Immature natural killer cell (primary cell): Measurements from ENCODE around the gene NRIP3. TPM values are rescaled to one million over a fixed set of nuclear protein-coding genes. Genes with fewer than 3 reads are reported as not detected.
"Not testable (repeated sequence)": the region's sequence is repeated elsewhere in the genome, so short reads cannot be mapped to it uniquely, and the experiment has no call there.

Source experiments
- DNase-seq, 3 donors: peaks; one replicate each; pipeline ENCODE4 v3.0.0; 2022; ENCODE audit warnings: mixed read lengths in 1 of 3
- H3K27ac Mint-ChIP-seq, 6 donors: one replicate each; pipeline ENCODE4 v1.8.0; 2020; ENCODE audit warnings: mixed read lengths in 6 of 6, mild to moderate bottlenecking in 5 of 6, inconsistent platforms in 4 of 6, moderate library complexity in 3 of 6
- H3K27me3 Mint-ChIP-seq, 3 donors: one replicate each; pipeline ENCODE4 v1.8.0; 2020 to 2021; ENCODE audit warnings: low read depth in 3 of 3, mild to moderate bottlenecking in 3 of 3, mixed read lengths in 3 of 3, moderate library complexity in 3 of 3, inconsistent platforms in 1 of 3
- H3K36me3 Mint-ChIP-seq, 3 donors: one replicate each; pipeline ENCODE4 v1.8.0; 2020; ENCODE audit warnings: mixed read lengths in 3 of 3, inconsistent platforms in 2 of 3, mild to moderate bottlenecking in 2 of 3
- H3K4me1 Mint-ChIP-seq, 2 donors: one replicate each; pipeline ENCODE4 v1.8.0; 2020; ENCODE audit warnings: inconsistent platforms in 2 of 2, mild to moderate bottlenecking in 2 of 2, mixed read lengths in 2 of 2, moderate library complexity in 1 of 2
- H3K4me3 Mint-ChIP-seq, 5 donors: one replicate each; pipeline ENCODE4 v1.8.0; 2020; ENCODE audit warnings: mild to moderate bottlenecking in 5 of 5, mixed read lengths in 5 of 5, inconsistent platforms in 3 of 5, moderate library complexity in 3 of 5
- H3K9me3 Mint-ChIP-seq, 6 donors: one replicate each; pipeline ENCODE4 v1.8.0; 2020; ENCODE audit warnings: mild to moderate bottlenecking in 6 of 6, mixed read lengths in 6 of 6, inconsistent platforms in 4 of 6, moderate library complexity in 3 of 6
- polyA plus RNA-seq, 3 donors: library from polyadenylated mRNA; unstranded; fragments of 300-500 nt; fragmentation: Illumina TruSeq; gene quantifications; one replicate each; pipeline ENCODE4 v1.2.3, GENCODE V29; 2021

The NRIP3 gene
- polyA plus RNA-seq, 3 donors from 2014 or later: 0.19 to 1.1 TPM; not detected in 1

- Mint-ChIP-seq H3K4me1 (no peaks in the 10 kb centered on the region), H3K4me3 (no peak overlapping the region), H3K27ac (no peak overlapping the region), H3K36me3 (no peaks in the 10 kb centered on the region), H3K27me3 (peaks cover 0 to 2% (median 2%) of the 10 kb centered on the region in 3 donors), H3K9me3 (no peaks in the 10 kb centered on the region)
- DNase-seq: no peak
Observed at GRCh38 chr11:9029422-9029821, 25.6 kb upstream of the NRIP3 start.

DNA sequence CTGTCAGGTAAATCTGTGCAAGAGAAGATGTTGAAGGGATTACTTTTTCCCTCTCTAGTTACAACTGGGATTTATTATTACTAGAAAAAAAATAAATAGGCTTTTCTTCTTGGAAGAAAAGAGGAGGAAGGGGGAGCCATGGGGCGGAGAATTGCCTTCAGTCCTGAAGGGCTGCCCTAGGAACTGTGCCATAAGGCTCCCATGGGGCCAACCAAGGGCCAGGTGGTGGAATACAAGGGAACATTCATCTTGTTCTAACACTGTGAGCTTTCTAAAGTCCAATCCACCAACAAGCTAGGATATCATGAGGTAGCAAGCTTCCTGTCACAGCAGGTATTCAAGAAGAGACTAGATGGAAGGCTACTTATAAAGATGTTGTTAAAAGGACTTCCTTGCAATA lies 24.8 kb upstream of the NRIP3 start:
- H3K36me3 Mint-ChIP-seq: no peaks in the 10 kb centered on the region

GRCh38 chr11:9025101-9025850 lies 21.5 kb upstream of the NRIP3 start:
- Mint-ChIP-seq H3K4me3 (no peak overlapping the region), H3K4me1 (no peaks in the 10 kb centered on the region), H3K27ac (no peak overlapping the region), H3K27me3 (peaks cover 0 to 5% (median 4%) of the 10 kb centered on the region in 3 donors), H3K9me3 (no peaks in the 10 kb centered on the region), H3K36me3 (no peaks in the 10 kb centered on the region)
- DNase-seq: no peak

More for the DNA sequence above, 24.8 kb upstream of the NRIP3 start:
- peak overlapping the region in 1 of 6 donors; percentile 52 for H3K27ac Mint-ChIP-seq
- H3K4me3 Mint-ChIP-seq: no peak overlapping the region
- H3K9me3 Mint-ChIP-seq: no peaks in the 10 kb centered on the region
- peaks cover 0 to 3% (median 2%) of the 10 kb centered on the region in 3 donors for H3K27me3 Mint-ChIP-seq
- H3K4me1 Mint-ChIP-seq: no peaks in the 10 kb centered on the region
- DNase-seq: no peak

DNA sequence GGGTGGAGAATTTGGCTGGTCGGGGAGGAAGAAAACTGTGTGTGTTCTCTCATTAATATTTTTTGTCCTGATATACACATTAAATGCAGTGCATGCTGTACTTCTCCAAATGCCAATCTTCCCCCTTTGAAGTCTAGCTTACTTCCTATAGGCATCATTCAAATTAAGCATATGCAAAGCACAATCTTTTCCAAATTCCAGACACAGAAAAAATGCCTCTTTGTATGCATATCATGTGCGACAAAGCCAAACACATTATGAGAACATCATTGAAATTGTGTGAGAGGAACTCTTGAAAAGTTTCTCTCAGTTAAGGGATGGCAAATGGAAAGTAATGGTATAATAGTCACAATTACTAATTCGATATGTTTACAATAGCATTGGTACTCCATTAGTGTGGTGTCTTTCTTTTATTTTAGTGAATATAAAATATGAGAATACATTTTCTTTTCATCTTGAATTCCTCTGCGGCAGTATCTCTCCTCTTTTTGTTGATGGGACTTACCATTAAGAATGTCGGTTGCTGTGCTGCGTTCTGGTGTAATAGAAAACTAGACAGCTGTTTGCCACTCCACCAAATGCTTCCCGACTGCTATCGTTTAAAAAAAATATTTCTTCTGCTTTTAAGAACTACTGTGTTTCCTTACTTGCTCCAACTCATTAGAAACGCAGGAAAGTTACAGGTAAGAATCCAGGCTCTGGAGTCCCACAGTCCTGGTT lies 19.3 kb upstream of the NRIP3 start:
- no peaks in the 10 kb centered on the region for H3K4me1 Mint-ChIP-seq
- no peak for DNase-seq
- no peak overlapping the region for H3K27ac Mint-ChIP-seq

DNA sequence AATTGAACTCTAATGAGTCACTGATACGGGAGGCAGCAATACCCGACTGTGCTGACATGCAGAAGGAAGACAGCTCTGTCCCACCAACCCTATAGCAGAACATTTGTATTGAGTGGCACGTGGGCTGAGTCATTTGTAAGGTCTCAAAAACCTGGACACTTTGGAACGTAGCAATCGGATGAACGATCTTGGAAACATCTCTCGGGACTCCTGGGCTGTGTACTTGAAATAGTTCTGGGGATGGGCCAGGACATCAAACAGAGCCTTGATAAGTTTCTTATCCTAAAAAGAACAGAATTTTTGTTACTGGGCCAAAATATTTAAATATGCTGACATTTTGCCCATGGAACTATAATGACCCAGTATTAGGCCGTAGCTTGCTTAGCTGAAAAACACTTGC lies 17.1 kb upstream of the NRIP3 start:
- peaks cover 0 to 5% (median 4%) of the 10 kb centered on the region in 3 donors for H3K27me3 Mint-ChIP-seq
- H3K9me3 Mint-ChIP-seq: no peaks in the 10 kb centered on the region
- no peaks in the 10 kb centered on the region for H3K36me3 Mint-ChIP-seq
- DNase-seq: no peak
- no peaks in the 10 kb centered on the region for H3K4me1 Mint-ChIP-seq
- no peak overlapping the region for H3K4me3 Mint-ChIP-seq
- H3K27ac Mint-ChIP-seq: no peak overlapping the region

More for the DNA sequence above, 19.3 kb upstream of the NRIP3 start:
- peaks cover 0 to 5% (median 4%) of the 10 kb centered on the region in 3 donors for H3K27me3 Mint-ChIP-seq
- H3K9me3 Mint-ChIP-seq: no peaks in the 10 kb centered on the region
- no peaks in the 10 kb centered on the region for H3K36me3 Mint-ChIP-seq
- no peak overlapping the region for H3K4me3 Mint-ChIP-seq

DNA sequence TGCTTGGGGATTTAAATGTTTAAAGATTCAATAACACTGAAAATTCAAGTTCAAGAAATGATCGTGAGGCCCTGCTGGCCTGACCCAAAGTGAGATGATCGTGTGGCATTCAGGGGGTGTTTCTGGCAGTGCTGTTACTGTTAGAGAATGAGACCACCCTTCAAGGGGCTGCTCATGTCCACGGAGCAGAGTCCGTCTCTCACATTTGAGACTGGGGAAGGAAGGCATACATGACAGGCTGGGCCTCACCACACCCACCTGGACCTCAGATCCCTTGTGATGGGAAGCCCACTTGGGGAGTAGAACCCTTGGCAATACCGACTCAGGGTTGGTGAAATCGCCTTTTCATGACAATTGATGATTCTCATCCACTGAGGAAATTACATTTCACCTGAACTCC lies 16.1 kb upstream of the NRIP3 start:
- H3K36me3 Mint-ChIP-seq: no peaks in the 10 kb centered on the region
- no peaks in the 10 kb centered on the region for H3K4me1 Mint-ChIP-seq
- H3K27me3 Mint-ChIP-seq: peaks cover 0 to 5% (median 4%) of the 10 kb centered on the region in 3 donors
- no peaks in the 10 kb centered on the region for H3K9me3 Mint-ChIP-seq
- no peak overlapping the region for H3K4me3 Mint-ChIP-seq
- H3K27ac Mint-ChIP-seq: no peak overlapping the region
- no peak for DNase-seq

DNA sequence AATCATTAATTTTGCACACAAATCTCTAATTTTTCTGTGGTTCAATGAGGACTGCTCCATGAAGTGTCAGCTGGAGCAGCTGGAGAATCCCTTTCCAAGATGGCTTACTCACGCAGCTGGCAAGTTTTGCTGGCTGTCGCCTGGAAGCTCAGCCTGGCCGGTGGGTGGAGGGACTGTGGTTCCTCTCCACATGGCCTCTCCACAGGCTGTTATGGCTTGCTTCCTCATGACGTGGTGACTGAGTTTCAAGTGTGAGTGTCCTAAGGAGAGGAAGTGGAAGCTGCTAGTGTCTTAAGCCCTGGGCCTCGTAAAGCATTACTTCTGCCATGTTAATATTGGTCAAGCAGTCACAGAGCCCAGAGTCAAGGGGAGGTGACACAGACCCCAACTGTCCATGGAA lies 14.0 kb upstream of the NRIP3 start:
- Mint-ChIP-seq H3K9me3 (no peaks in the 10 kb centered on the region), H3K4me3 (no peak overlapping the region), H3K27me3 (peaks cover 0 to 10% (median 1%) of the 10 kb centered on the region in 3 donors), H3K27ac (no peak overlapping the region), H3K36me3 (no peaks in the 10 kb centered on the region), H3K4me1 (no peaks in the 10 kb centered on the region)
- no peak for DNase-seq

DNA sequence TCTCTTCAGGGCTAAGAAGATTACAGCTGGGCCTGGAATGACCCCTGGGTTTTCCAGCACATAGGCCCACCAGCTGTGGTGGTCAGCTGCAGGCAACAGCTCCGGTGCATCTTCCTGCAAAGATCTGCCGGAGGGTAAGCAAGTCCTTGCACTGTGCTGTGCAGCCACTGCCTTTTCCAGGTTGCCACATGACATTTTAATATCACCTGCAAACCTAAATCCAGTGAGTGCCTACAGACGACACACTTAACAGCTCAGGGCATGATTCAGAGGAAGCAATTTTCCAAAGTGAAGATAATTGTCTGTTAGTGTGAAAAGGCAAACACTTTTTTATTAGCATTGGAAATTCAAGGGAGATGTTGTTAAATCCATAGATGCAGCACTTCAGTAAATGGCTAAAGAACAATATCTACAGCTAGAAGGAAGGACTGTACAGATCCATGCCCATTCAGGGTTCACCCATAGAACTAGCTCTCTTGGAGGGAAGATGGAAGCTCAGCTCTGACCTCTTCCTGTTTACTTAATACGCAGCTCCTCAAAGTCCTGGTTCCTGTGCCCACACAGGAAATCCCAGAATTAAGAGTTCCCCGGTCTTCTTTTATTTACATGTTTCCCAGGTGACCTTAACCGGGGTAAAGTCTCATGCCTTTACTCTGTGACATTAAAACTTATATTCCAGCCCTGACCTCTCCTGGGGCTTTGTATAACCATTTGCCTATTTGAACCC lies 13.3 kb upstream of the NRIP3 start:
- DNase-seq: no peak
- Mint-ChIP-seq H3K4me3 (no peak overlapping the region), H3K9me3 (no peaks in the 10 kb centered on the region), H3K27me3 (peaks cover 0 to 9% (median 0%) of the 10 kb centered on the region in 3 donors), H3K36me3 (no peaks in the 10 kb centered on the region), H3K27ac (no peak overlapping the region), H3K4me1 (no peaks in the 10 kb centered on the region)

DNA sequence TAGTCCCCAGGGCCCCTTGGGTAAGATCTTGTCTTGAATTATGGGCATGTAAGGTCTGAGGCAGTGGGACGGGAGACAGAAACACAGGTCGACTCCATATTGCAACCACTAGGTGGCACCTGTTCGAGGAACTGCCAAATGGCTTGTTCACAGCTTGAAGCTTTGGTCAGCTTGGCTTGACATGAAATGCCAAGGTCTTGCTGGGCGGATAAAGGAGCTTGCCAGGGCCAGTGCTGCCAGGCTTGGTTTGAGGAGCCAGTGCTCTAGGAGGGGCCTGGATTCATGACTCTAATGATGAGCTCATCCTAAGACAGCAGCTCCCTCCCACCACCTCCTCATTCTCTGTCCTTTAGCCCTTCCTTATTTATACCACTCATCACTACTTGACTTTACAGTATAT lies 11.9 kb upstream of the NRIP3 start:
- H3K36me3 Mint-ChIP-seq: no peaks in the 10 kb centered on the region
- H3K27me3 Mint-ChIP-seq: peaks cover 0 to 6% (median 0%) of the 10 kb centered on the region in 3 donors
- H3K4me3 Mint-ChIP-seq: no peak overlapping the region
- H3K9me3 Mint-ChIP-seq: no peaks in the 10 kb centered on the region
- no peaks in the 10 kb centered on the region for H3K4me1 Mint-ChIP-seq
- H3K27ac Mint-ChIP-seq: no peak overlapping the region
- peak; percentile 42 to 47 (median 47) for DNase-seq

DNA sequence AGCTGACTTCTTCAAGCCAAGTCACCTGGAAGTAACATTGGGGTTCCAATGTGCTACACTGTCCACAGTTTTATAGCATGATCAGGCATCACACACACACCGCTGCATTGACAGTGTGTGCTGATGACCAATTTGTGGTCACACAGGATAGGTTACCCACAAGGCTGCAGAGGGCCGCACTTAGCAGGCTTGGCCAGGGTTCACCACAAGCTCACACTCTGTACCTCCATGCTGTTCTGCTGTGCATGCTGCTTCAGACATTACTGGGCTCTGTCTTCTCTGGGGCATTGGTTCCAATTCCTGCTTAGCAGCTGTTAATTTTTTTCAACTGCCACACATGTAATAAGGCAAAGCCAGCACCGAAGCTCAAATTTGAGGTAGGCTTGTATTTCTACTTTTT lies 11.0 kb upstream of the NRIP3 start:
- DNase-seq: no peak
- no peak overlapping the region for H3K4me3 Mint-ChIP-seq
- H3K27ac Mint-ChIP-seq: no peak overlapping the region
- H3K27me3 Mint-ChIP-seq: peaks cover 0 to 6% (median 0%) of the 10 kb centered on the region in 3 donors
- no peaks in the 10 kb centered on the region for H3K4me1 Mint-ChIP-seq
- H3K36me3 Mint-ChIP-seq: no peaks in the 10 kb centered on the region
- no peaks in the 10 kb centered on the region for H3K9me3 Mint-ChIP-seq

DNA sequence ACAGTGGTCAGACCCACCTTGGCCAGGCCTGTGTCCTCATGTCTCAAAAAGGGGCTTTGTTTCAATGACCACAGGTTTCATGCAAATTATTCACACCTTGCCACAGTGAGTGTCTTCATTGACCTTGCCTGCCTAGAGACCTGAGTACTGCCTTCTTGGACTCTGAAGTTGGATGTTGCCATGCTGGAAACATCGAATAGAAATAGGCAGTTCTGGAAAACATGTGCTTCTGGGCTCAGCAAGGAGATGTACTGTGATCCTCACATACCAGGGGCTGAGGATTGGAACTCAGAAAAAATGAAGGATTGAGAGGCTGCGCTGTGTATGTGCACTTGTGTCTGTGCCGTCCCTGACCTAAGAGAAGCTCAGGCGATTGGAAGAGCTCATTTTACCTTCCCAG lies 9.6 kb upstream of the NRIP3 start:
- no peaks in the 10 kb centered on the region for H3K9me3 Mint-ChIP-seq

GRCh38 chr11:9009538-9009937 lies 5.7 kb upstream of the NRIP3 start:
- Mint-ChIP-seq H3K27me3 (peaks cover 4 to 10% (median 6%) of the 10 kb centered on the region in 3 donors), H3K4me1 (peaks cover 5 to 10% of the 10 kb centered on the region in 2 donors)
- H3K4me3 Mint-ChIP-seq, H3K27ac Mint-ChIP-seq, DNase-seq, H3K9me3 Mint-ChIP-seq, H3K36me3 Mint-ChIP-seq: not testable (repeated sequence)

More for the DNA sequence above, 9.6 kb upstream of the NRIP3 start:
- Mint-ChIP-seq H3K4me3 (no peak overlapping the region), H3K27ac (no peak overlapping the region), H3K4me1 (no peaks in the 10 kb centered on the region), H3K36me3 (no peaks in the 10 kb centered on the region), H3K27me3 (peaks cover 0 to 6% (median 1%) of the 10 kb centered on the region in 3 donors)
- no peak for DNase-seq

DNA sequence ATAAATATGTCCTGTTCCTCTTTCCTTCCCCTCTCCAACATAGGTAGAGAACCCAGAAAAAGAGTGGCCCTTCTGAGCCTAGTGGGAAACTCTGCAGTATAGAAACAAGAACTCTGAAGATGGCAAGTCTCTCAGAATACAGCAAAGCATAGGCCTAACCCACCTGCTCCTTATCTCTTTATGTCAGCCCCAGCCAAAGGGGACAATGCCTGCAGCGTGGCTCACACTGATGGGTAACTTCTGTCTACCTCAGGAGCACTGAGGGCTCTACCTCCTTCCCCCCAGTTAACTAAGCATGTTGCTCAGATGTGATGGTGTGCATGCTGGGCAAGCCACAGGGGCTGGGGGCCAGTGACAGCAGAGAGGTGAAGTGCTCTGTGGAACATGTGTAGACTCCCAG lies 4.9 kb upstream of the NRIP3 start:
- DNase-seq: no peak
- peaks cover 4 to 10% (median 6%) of the 10 kb centered on the region in 3 donors for H3K27me3 Mint-ChIP-seq
- no peak overlapping the region for H3K27ac Mint-ChIP-seq
- H3K4me1 Mint-ChIP-seq: peaks cover 5 to 10% of the 10 kb centered on the region in 2 donors
- no peaks in the 10 kb centered on the region for H3K36me3 Mint-ChIP-seq
- H3K9me3 Mint-ChIP-seq: peaks cover 0 to 4% (median 0%) of the 10 kb centered on the region in 6 donors
- H3K4me3 Mint-ChIP-seq: no peak overlapping the region
